HL-60/S4 (cell line): ENCODE results near the gene TMED7.

Experiments
- in situ Hi-C: fragments of 300-500 bp; cut with MboI; formaldehyde crosslinking; loops from 2 replicates; pipeline ENCODE4 v1.14.3; 2022; ENCODE audit warnings: low sequenced_read_pairs

Gene TMED7

GRCh38 chr5:115629903-115630302, 4.1 kb upstream of the TMED7 start:
- in situ Hi-C loops = no loop called here

DNA sequence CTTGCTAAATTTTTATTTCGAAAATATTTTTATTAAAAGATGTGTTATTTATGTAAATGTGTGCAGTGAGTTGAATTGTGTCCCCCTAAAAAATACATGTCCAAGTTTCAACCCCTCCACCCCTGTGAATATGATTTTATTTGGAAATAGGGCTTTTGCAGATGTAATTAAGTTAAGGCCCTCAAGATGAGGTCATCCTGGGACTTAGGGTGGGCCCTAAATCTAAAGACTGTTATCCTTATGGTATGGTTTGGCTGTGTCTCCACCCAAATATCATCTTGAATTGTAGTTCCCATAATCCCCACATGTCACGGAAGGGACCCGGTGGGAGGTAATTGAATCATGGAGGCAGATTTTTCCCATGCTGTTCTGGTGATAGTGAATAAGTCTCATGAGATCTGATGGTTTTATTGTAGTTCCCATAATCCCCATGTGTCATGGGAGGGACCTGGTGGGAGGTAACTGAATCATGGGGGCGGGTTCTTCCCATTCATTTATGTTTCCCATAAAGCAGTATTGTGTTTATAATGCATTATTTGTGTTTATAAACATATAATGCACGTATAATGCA, 1.5 kb upstream of the TMED7 start:
- in situ Hi-C loops = no loop called here

DNA sequence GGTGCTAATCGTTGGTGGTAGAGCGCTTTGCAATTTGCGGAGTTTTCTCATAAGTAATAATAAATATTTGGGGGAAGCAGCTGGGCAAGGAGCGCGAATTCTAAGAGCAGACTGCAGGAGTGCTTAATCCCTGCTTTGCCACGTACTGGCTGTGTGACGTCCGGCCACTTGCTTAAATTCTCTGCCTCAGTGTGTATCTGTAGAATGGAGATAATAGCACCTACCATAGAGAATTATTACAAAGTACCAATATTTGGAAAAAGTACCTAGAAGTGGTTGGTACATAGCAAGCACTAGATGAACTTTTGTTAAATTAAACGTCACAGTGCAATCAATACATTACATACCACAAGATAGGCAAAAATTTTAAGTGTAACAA, 598 bp upstream of the TMED7 start:
- in situ Hi-C loops = no loop called here

- in situ Hi-C loops = no loop called here
These were observed 842 bp downstream of the TMED7 start for GRCh38 chr5:115624994-115625393.

GRCh38 chr5:115623658-115624057, 2.2 kb downstream of the TMED7 start:
- in situ Hi-C loops = no loop called here

DNA sequence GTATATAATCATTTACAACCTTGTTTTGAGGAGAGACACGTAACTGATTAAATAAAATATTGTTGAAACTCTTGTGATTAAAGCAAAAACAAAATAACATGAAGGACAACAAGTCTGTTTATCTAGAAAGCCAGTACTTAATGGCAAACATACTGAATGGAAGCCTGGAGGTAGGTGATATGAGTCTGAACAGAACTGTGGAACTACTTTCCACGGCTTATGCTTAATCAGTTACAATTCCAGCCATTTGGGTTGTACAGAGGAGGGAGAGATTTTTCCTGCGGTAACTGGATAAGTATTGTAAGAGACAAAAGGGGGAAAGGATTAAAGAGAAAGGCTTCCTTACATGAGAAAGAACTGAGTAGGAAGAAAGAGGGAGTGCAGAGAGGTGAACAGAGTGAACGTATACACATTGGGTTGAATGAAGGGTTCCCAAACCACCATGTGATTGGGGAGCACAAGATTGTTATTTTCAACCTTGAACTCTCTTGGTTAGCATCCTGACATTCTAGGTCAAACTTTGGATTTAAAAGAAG, 4.4 kb downstream of the TMED7 start:
- in situ Hi-C loops = no loop called here

DNA sequence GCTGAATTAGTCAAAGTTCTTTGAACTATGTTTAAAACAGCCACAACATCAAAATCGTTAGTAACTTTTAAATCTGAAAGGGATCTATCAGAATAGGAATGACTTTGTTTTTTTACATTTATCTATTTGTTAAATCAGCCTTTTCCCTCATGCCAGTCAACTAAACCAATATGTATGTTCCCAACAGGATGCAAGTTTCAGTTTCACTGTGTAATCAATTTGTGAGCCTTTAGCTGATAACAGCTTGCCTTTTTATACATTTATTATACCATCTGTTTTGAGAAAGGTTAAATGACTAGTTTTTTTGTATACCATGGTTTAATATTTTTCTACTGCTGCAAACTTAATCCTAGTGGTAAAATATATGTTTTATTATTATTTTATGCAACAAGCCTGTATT, 8.9 kb downstream of the TMED7 start:
- in situ Hi-C loops = no loop called here

DNA sequence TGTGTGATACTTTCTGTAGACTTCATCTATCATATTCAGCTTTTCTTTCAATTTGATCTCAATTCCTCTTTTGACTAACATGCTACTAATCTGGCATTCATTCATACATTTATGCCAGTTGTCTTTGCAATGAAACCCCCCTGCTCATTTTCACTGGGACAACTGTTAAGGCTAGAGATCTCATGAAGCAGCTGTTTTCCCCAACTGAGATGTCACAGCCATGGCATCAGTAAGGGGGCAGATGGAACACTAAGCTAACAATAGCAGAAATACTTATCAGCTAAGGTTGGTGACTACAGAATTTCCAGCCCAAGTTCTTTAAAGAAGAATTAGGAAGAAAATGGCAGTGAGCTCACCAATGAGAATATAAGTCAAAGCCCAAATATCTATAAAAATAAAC, 9.4 kb downstream of the TMED7 start:
- in situ Hi-C loops = no loop called here

- in situ Hi-C loops = no loop called here
These were observed 14.0 kb downstream of the TMED7 start for GRCh38 chr5:115611873-115612272.

DNA sequence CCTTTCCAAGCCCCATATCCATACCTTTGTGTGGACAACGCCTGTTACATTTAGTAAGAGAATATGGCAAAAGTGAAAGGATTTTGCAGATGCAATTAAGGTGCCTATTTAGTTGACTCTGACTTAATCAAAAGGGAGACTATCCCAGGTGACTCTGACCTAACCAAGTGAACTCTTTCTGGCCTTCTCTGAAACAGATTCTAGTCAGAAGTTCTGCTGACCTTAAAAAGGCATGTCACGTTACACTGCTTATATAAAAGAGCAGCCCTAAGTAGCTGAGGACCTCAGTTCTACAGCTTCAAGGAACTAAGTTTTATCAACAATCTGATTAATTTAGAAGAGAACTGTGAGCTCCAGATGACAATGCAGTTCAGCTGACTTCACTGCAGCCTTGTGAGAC, 17.9 kb downstream of the TMED7 start:
- in situ Hi-C loops = no loop called here

- in situ Hi-C loops = no loop called here
These were observed 20.4 kb downstream of the TMED7 start for GRCh38 chr5:115605436-115605835.

GRCh38 chr5:115602591-115603125, 23.2 kb downstream of the TMED7 start:
- in situ Hi-C loops = no loop called here

GRCh38 chr5:115601701-115602590, 23.9 kb downstream of the TMED7 start, which contains the start of gene TICAM2:
TSS of gene TICAM2 (minus strand) at chr5:115602479. CDS start at chr5:115581256, 21,223 bp downstream.
- in situ Hi-C loops = no loop called here

- in situ Hi-C loops = no loop called here
These were observed 25.1 kb downstream of the TMED7 start for GRCh38 chr5:115600766-115601165.

DNA sequence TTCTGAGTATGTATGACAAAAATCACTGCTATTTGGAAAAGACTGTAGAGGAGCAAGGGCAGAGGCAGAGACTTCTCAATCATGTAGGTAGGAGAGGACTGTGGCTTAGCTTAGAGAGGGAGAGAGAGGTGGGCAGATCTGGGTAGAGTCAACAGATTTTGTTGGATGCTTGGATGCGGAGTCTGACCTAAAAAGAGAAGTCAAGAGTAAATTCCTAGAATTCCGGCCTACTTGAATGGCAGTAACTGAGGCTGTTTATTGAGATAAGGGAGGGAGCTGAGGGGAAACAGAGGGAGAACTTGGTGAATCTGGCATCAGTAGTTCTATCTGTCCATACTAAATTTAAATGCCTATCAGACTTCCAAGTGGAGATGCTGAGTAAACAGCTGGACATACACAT, 25.9 kb downstream of the TMED7 start:
- in situ Hi-C loops = loop anchor here (25.0 kb wide), 1 partner anchor 288 kb away; no protein-coding TSS in a partner anchor

- in situ Hi-C loops = loop anchor here (25.0 kb wide), 1 partner anchor 287 kb away; no protein-coding TSS in a partner anchor
These were observed 26.3 kb downstream of the TMED7 start for GRCh38 chr5:115599502-115599901.

GRCh38 chr5:115594128-115595047, 31.4 kb downstream of the TMED7 start:
- in situ Hi-C loops = loop anchor here (25.0 kb wide), 1 partner anchor 282 kb away; no protein-coding TSS in a partner anchor

GRCh38 chr5:115589043-115589442, 36.8 kb downstream of the TMED7 start:
- in situ Hi-C loops = loop anchor here (25.0 kb wide), 1 partner anchor 277 kb away; no protein-coding TSS in a partner anchor

DNA sequence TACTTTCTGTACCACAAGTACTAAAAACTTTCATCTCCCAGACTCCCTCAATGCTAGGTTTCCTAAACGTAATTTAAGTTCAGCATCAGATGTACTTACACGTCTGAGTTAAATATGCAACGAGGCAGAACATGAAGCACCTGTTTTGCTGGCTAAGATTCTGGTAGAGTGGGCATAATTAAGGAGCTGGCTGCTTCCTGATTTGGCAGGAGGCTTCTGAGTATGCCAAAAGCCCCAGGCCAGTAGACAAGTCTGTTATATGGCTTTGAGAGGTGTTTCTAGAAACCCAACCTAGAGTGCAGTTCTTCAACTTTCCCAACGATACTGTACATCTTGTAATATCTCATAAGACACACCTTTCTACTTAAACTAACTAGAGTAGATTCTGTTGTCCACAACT, 37.2 kb downstream of the TMED7 start:
- in situ Hi-C loops = loop anchor here (25.0 kb wide), 1 partner anchor 276 kb away; no protein-coding TSS in a partner anchor

DNA sequence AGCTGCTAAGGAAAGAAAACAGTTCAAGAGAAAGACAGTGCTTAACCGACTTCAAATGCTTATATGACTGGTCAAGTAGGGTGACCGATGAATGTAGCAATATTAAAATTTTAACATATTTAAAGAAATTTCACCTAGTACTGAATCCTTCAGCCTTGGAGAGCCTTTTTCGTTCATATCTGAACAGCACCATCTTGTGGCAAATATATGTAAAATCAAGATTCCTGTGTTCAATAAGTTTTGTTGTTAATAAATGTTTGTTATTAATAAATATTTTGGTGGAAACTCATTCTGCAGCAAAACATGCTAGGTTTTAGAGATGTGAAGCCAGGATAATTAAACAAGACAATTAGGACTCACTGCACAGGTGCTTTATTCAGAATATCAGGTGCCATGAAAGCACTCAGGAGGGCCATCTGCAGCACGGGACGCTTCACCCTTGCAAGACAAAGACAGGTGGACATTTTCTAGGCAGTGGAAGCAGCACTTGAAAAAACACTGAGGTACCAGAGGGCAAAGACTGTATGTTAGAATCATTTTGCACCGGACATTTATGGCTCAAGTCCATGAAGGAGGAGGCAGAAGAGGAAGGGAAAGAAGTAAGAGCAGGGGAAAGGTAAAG, 39.2 kb downstream of the TMED7 start:
- in situ Hi-C loops = loop anchor here (25.0 kb wide), 1 partner anchor 274 kb away; no protein-coding TSS in a partner anchor
